GM10266 (cell line): ENCODE results near the gene PUM2.

Experiments used
- DNase-seq: peaks from one replicate; pipeline ENCODE4 v3.0.0; 2012; ENCODE audit errors: extremely low spot score
- CTCF ChIP-seq: IDR thresholded peaks from 2 replicates; pipeline ENCODE4 v1.5.1; 2012; ENCODE audit warnings: mild to moderate bottlenecking, low read depth; ENCODE audit not compliant: control insufficient read depth, insufficient read depth; ENCODE audit errors: missing control alignments

Gene PUM2

GRCh38 chr2:20224164-20224715, 126.4 kb downstream of the PUM2 start:
- no peak for DNase-seq
- no peak for TF ChIP-seq CTCF

- DNase-seq: peak; percentile 67
- TF ChIP-seq CTCF: no peak
Measured at GRCh38 chr2:20223407-20224163, 127.1 kb downstream of the PUM2 start.

GRCh38 chr2:20222769-20223406, 127.8 kb downstream of the PUM2 start:
- no peak for DNase-seq

GRCh38 chr2:20222014-20222768, 128.5 kb downstream of the PUM2 start:
- TF ChIP-seq CTCF: no peak
- DNase-seq: no peak

More at GRCh38 chr2:20222769-20223406, 127.8 kb downstream of the PUM2 start:
- TF ChIP-seq CTCF: no peak

GRCh38 chr2:20221555-20221973, 129.1 kb downstream of the PUM2 start:
- TF ChIP-seq CTCF: no peak
- no peak for DNase-seq

- DNase-seq: no peak
- TF ChIP-seq CTCF: no peak
Measured at GRCh38 chr2:20220806-20221554, 129.7 kb downstream of the PUM2 start.
